Epithelial cell of umbilical artery (primary cell): ENCODE data around the gene SNRNP35. TPM values are rescaled to one million over a fixed set of nuclear protein-coding genes. Genes with fewer than 3 reads are reported as not detected.

Experiments
- total RNA-seq: library from RNA; depleted of rRNA; stranded (reverse); fragments of >200 nt; gene quantifications from 2 replicates; pipeline ENCODE4 v1.2.3, GENCODE V29; 2014

Gene SNRNP35, protein sequence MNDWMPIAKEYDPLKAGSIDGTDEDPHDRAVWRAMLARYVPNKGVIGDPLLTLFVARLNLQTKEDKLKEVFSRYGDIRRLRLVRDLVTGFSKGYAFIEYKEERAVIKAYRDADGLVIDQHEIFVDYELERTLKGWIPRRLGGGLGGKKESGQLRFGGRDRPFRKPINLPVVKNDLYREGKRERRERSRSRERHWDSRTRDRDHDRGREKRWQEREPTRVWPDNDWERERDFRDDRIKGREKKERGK
- total RNA-seq = 12.0 and 13.7 TPM in 2 replicates

DNA sequence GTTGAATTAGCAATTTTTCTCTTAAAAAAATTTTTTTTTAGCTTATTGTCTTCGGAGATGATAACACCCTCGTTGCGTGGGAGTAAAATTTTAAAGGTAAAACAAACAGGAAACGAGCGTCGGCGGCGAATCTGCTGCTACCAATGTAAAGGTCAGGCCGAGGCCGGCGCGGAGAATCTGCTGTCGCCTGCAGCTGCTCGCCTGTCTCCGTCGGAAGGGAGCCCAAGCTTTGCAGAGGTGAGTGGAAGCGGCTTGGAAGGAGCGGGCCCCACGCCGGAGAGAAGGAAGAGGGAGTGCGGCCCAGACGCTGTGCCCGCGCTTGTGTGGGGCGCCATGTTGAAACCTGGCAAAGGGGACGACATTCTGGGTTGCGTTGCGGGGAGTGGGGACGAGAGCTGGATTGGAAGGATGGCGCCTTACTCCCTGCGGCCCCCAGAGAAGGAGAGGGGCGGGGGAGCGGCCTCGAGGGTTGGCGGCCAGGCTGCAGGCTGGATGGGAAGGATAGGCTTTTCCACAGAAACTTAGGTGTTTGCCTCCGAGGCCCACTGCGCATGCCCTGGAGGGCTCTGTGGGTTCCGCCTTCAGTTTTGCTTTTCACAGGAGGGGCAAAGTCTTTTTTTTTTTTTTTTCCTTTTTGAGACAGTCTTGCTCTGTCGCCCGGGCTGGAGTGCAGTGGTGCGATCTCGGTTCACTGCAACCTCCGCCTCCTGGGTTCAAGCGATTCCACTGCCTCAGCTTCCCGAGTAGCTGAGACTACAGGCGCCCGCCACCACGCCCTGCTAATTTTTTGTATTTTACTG lies at the start of gene SNRNP35:
Gene SNRNP35, plus strand, starts transcription at position 160 of the 800 bp plus-strand sequence. CDS start 7,402 bp downstream, outside the sequence.

GRCh38 chr12:123436017-123436964 lies 21.6 kb upstream of the SNRNP35 start, which contains the start of gene RILPL2:
Gene RILPL2 (minus strand): TSS chr12:123436684. CDS start chr12:123436420, 264 bp downstream.

Other genes starting within 250 kb of the SNRNP35 start
- 42.2 and 69.3 TPM in 2 replicates for gene MPHOSPH9, start 225.0 kb upstream of the SNRNP35 start, total RNA-seq
- gene MTRFR, start 224.7 kb upstream of the SNRNP35 start, total RNA-seq = 8.8 and 9.0 TPM in 2 replicates
- 151 and 172 TPM in 2 replicates for gene CDK2AP1, start 186.3 kb upstream of the SNRNP35 start, total RNA-seq
- 23.4 and 27.8 TPM in 2 replicates for gene SBNO1, start 93.3 kb upstream of the SNRNP35 start, total RNA-seq
- gene KMT5A, start 74.0 kb upstream of the SNRNP35 start, total RNA-seq = 35.4 and 38.6 TPM in 2 replicates
- gene RILPL2, start 21.5 kb upstream of the SNRNP35 start, total RNA-seq = 5.8 and 7.1 TPM in 2 replicates
- 5.2 and 6.5 TPM in 2 replicates for gene RILPL1, start 75.6 kb downstream of the SNRNP35 start, total RNA-seq
- gene TMED2, start 126.4 kb downstream of the SNRNP35 start, total RNA-seq = 455 and 546 TPM in 2 replicates
- 15.9 and 19.0 TPM in 2 replicates for gene DDX55, start 144.0 kb downstream of the SNRNP35 start, total RNA-seq
- 46.8 and 63.1 TPM in 2 replicates for gene EIF2B1, start 175.5 kb downstream of the SNRNP35 start, total RNA-seq
- 65.9 and 73.6 TPM in 2 replicates for gene GTF2H3, start 175.7 kb downstream of the SNRNP35 start, total RNA-seq
- 4.6 and 8.1 TPM in 2 replicates for gene TCTN2, start 213.0 kb downstream of the SNRNP35 start, total RNA-seq